ENCODE measurements around the gene PCNT. TPM values are rescaled to one million over a fixed set of nuclear protein-coding genes. Genes with fewer than 3 reads are reported as not detected.
"Not testable (repeated sequence)": the region's sequence is repeated elsewhere in the genome, so short reads cannot be mapped to it uniquely, and the experiment has no call there.

PCNT gene
- total and polyA plus RNA-seq, 2 experiments from 2014 or later: 18.3 to 26.6 TPM

DNA sequence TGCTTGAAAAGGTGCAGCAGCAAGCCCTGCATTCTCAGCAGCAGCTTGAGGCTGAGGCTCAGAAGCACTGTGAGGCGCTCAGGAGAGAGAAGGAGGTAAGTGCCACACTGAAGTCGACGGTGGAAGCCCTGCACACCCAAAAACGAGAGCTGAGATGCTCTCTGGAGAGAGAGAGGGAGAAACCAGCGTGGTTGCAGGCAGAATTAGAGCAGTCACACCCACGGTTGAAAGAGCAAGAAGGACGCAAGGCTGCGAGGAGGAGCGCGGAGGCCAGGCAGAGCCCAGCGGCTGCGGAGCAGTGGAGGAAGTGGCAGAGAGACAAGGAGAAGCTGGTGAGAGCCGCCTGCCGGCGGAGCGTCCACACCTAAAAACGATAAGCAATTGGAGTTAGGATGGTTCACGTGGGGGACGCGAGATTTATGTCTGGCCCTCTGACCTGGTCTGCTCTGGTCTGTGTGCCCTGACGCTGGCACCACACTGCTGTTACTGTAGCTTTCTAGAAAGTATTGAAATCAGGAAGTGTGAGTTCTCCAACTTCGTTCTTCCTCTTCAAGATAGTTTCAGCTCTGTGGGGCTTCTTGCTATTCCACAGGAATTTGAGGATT lies 108.0 kb downstream of the PCNT start:
- Histone ChIP-seq H3K27me3 (no peaks in the 10 kb centered on the region), H3K4me1 (ENCODE audit: low read depth) (no peaks in the 10 kb centered on the region), H3K9me3 (ENCODE audit: low read depth) (no peaks in the 10 kb centered on the region), H3K36me3 (peaks cover 14% of the 10 kb centered on the region), H3K27ac (no peak overlapping the region), H3K4me3 (no peak overlapping the region)
- TF ChIP-seq CTCF (IDR thresholded peaks at IDR 0.05; ENCODE audit: low read depth, low read length): no peak
- no peak for DNase-seq (ENCODE audit: low read depth in 1 of 2, low spot score in 1 of 2)

DNA sequence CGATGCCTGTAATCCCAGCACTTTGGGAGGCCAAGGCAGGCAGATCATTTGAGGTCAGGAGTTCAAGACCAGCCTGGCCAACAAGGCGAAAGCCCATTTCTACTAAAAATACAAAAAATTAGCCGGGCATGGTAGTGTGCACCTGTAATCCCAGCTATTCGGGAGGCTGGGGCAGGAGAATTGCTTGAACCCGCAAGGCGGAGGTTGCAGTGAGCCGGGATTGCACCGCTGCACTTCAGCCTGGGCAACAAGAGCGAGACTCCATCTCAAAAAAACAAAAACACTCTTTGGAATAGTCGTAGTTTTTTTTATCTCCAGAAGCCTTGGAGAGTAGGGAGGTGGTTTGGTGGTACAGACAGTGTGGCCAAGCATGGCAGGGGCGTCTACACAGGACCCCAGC lies 109.2 kb downstream of the PCNT start:
- H3K36me3 ChIP-seq: peaks cover 14% of the 10 kb centered on the region
- H3K27me3 ChIP-seq; H3K9me3 ChIP-seq (ENCODE audit: low read depth); DNase-seq (ENCODE audit: low read depth in 1 of 2, low spot score in 1 of 2); H3K4me3 ChIP-seq; H3K27ac ChIP-seq; H3K4me1 ChIP-seq (ENCODE audit: low read depth): not testable (repeated sequence)

DNA sequence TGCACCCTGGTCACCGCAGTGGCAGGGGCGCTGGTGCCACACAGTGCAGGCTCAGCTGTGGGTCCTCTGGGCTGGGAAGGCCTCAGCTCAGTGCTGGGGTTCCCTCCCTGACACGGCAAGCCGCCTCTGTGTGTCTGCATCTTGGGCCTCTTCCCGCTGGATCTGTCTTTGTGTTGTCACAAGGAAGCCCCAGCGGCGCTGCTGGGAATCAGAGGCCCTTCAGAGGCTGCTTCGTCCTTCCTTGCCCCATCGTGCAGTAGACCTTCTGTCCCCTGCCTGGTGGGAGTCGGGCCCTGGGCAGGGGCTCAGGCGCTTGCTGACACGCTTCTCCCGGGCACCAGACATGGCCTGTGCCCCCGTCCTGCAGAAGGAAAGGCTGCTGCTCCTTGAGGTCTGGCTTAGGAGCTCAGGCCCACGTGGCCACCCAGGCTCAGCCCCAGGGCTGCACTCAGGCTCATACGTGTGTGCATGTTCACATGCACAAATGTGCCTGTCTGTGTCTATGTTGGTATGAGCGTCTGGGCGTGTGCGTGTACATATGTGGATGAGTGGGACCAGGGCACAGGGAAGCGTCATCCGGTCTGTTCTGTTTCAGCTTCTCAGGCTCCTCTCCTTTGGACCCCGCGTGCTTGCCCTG lies 110.5 kb downstream of the PCNT start:
- H3K36me3 ChIP-seq: peaks cover 17% of the 10 kb centered on the region
- no peak for TF ChIP-seq CTCF (IDR thresholded peaks at IDR 0.05; ENCODE audit: low read depth, low read length)

DNA sequence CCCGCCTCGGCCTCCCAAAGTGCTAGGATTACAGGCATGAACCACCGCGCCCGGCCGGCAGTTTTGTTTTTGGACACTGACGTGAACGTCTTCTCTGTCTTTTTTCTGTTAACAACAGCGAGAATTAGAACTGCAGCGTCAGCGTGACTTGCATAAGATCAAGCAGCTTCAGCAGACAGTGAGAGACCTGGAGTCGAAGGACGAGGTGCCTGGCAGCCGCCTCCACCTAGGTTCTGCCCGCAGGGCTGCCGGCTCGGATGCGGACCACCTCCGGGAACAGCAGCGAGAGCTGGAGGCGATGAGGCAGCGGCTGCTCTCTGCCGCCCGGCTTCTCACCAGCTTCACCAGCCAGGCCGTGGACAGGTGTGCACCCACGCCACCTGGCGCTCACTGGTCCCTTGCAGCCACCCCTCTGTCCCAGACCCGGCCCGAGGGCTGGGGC lies 111.9 kb downstream of the PCNT start:
- TF ChIP-seq CTCF (IDR thresholded peaks at IDR 0.05; ENCODE audit: low read depth, low read length): no peak
- H3K36me3 ChIP-seq: peaks cover 15% of the 10 kb centered on the region
- no peaks in the 10 kb centered on the region for H3K4me1 ChIP-seq (ENCODE audit: low read depth)
- no peak for DNase-seq (ENCODE audit: low read depth in 1 of 2, low spot score in 1 of 2)
- no peaks in the 10 kb centered on the region for H3K27me3 ChIP-seq
- no peaks in the 10 kb centered on the region for H3K9me3 ChIP-seq (ENCODE audit: low read depth)
- no peak overlapping the region for H3K27ac ChIP-seq
- no peak overlapping the region for H3K4me3 ChIP-seq

More for the DNA sequence above, 110.5 kb downstream of the PCNT start:
- DNase-seq (ENCODE audit: low read depth in 1 of 2, low spot score in 1 of 2): no peak
- H3K27ac ChIP-seq: no peak overlapping the region
- no peaks in the 10 kb centered on the region for H3K27me3 ChIP-seq
- no peaks in the 10 kb centered on the region for H3K4me1 ChIP-seq (ENCODE audit: low read depth)
- H3K4me3 ChIP-seq: no peak overlapping the region
- H3K9me3 ChIP-seq (ENCODE audit: low read depth): no peaks in the 10 kb centered on the region

GRCh38 chr21:46436621-46437020 lies 112.7 kb downstream of the PCNT start:
- Histone ChIP-seq H3K36me3 (peaks cover 19% of the 10 kb centered on the region), H3K9me3 (ENCODE audit: low read depth) (no peaks in the 10 kb centered on the region), H3K27me3 (no peaks in the 10 kb centered on the region), H3K4me1 (ENCODE audit: low read depth) (no peaks in the 10 kb centered on the region), H3K4me3 (no peak overlapping the region), H3K27ac (no peak overlapping the region)
- TF ChIP-seq CTCF (IDR thresholded peaks at IDR 0.05; ENCODE audit: low read depth, low read length): no peak
- no peak for DNase-seq (ENCODE audit: low read depth in 1 of 2, low spot score in 1 of 2)

DNA sequence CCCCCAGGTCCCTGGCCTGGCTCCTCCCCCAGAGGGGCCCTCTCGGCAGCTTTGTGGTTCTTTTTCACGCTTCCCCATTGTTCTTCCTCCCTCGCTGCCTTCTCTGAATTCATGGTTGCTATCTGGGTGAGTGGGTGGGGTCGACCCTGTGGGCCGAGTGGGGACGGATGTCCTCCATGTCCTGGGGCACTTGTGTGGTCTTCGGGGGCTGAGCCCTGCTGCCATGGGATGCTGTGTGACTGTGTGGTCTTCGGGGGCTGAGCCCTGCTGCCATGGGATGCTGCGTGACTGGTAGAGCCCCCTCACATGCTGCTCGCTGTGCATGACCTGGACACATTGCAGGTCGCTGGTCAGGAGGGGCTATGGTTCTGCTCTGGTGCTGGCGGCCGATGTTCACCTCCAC lies 113.1 kb downstream of the PCNT start:
- H3K36me3 ChIP-seq: peaks cover 16% of the 10 kb centered on the region
- DNase-seq (ENCODE audit: low read depth in 1 of 2, low spot score in 1 of 2): no peak
- no peaks in the 10 kb centered on the region for H3K4me1 ChIP-seq (ENCODE audit: low read depth)
- TF ChIP-seq CTCF (IDR thresholded peaks at IDR 0.05; ENCODE audit: low read depth, low read length): no peak
- H3K9me3 ChIP-seq (ENCODE audit: low read depth): no peaks in the 10 kb centered on the region
- H3K27ac ChIP-seq: no peak overlapping the region
- no peak overlapping the region for H3K4me3 ChIP-seq
- no peaks in the 10 kb centered on the region for H3K27me3 ChIP-seq

All from cardiac muscle cell (in vitro differentiated cells and primary cell).